ENCODE data around the gene SPTLC3.

The SPTLC3 gene

GRCh38 chr20:13205425-13205824 lies 196.7 kb downstream of the SPTLC3 start:
- DNase-seq, result no peak

GRCh38 chr20:13205848-13206434 lies 197.2 kb downstream of the SPTLC3 start:
- no peak for DNase-seq

GRCh38 chr20:13207016-13207415 lies 198.2 kb downstream of the SPTLC3 start:
- no peak for DNase-seq

- no peak for DNase-seq
Measured at GRCh38 chr20:13211956-13212618, 203.3 kb downstream of the SPTLC3 start.

GRCh38 chr20:13212750-13213149 lies 204.0 kb downstream of the SPTLC3 start:
- no peak for DNase-seq

- DNase-seq, result no peak
Measured at GRCh38 chr20:13213335-13213734, 204.6 kb downstream of the SPTLC3 start.

- DNase-seq, result no peak
Measured at GRCh38 chr20:13216533-13216932, 207.8 kb downstream of the SPTLC3 start.

Data from hematopoietic multipotent progenitor cell treated with erythropoietin and hydrocortisone succinate and interleukin-3 and kit ligand, for 6 days (in vitro differentiated cells).